GM23248 (cell line): Measurements from ENCODE around the gene CFAP69.

Experiments used
- EZH2 ChIP-seq: fragments of 200-600 bp; sonication (generic); IDR thresholded peaks from 2 replicates; pipeline ENCODE4 v1.6.1; 2018; ENCODE audit warnings: antibody characterized with exemption, mild to moderate bottlenecking; ENCODE audit not compliant: insufficient read depth, poor library complexity, severe bottlenecking
- EZH2phosphoT487 ChIP-seq: fragments of 200-600 bp; sonication (generic); IDR thresholded peaks from 2 replicates; pipeline ENCODE4 v1.6.1; 2018; ENCODE audit warnings: antibody characterized with exemption, moderate library complexity, mild to moderate bottlenecking, low read depth; ENCODE audit not compliant: insufficient read depth

DNA sequence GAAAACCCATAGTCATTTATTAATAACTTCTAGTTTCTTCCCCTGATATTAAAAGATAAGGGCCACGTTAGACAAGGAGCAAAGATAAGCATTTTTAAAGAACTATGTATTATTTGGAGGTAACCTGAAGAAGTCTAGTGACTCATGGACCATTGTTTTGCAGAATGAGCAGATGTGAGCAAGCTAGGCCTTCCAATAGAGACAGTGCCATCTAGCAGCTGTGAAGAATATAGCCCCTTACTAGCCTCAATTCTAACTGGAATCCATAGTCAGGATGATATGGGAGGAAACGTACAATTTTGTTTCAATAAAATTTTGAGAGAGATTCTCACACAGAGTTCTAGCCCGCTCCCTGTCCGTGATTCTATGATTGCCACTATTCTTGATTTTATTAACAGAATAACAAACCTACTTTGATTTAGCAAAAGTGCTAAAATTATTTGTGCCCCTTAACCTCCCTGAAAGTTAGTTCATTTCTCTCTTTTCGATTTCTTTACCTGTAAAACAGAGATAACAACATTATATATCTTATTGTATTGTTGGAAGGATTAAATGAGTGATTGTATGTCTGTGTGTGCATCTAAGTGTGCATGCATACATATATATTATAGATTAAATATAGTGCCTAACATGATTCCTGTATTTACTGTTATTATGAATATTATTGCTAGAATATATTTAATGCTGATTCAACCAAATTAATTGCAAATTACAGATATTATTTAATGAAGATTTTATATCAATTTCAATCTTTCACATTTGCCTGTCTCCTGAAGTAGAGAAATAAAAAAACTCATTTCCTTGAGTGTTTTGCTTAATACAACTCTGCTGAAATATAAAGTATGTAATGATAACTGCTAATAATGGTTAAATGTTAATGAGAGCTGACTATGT is 53.4 kb downstream of the CFAP69 start:
- TF ChIP-seq EZH2phosphoT487 (no peak), EZH2 (no peak)
